Cerebellar cortex (tissue), 1 donor: ENCODE measurements around the gene TBC1D30.
"Not testable (repeated sequence)": the region's sequence is repeated elsewhere in the genome, so short reads cannot be mapped to it uniquely, and the experiment has no call there.

Experiments used
- DNase-seq: peaks from one replicate; pipeline ENCODE4 v3.0.0-alpha.2; 2015; ENCODE audit warnings: low spot score

Gene TBC1D30

GRCh38 chr12:64806593-64807460 lies 17.6 kb upstream of the TBC1D30 start:
- DNase-seq, result no peak

GRCh38 chr12:64808110-64808509 lies 16.3 kb upstream of the TBC1D30 start:
- no peak for DNase-seq

- no peak for DNase-seq
Measured at GRCh38 chr12:64810831-64811230, 13.6 kb upstream of the TBC1D30 start.

DNA sequence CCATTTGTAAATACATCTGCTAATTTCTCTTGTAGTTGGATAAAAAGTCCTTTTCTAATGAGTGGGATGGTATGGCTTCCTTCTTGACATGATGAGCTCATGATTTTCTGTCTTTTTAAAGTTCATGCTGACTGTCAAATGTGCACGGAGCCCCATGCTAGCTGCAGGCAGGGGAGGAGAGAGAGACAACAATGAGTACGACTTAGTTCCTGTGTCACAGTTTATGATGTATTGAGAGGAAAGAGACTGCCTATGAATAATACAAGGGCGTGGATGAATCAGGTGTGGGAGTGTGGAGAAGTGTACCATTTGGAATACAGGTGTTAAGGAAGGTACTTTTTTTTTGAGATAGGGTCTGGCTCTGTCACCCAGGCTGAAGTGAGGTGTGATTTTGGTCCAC lies 10.7 kb upstream of the TBC1D30 start:
- no peak for DNase-seq

DNA sequence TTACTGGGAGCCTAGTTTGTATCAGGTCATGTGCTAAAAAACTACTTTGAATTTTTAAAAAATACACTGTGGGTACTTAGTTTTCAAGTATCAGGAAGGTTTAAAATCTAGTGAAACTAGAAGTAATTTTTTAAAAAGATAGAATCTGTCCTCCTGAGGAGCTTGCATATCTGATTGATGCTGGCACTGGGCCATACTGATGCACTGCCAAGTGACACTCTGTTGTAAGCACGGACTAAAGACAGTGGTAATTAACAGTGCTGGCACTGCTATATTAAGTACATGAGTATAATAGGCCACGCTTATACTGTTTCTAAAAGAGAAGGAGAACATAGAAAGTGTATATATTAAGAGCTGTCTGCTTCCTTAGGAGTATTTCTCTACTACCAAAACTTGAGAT lies 10.0 kb upstream of the TBC1D30 start:
- DNase-seq, result no peak

- no peak for DNase-seq
Measured at GRCh38 chr12:64819816-64820402, 4.5 kb upstream of the TBC1D30 start.

DNA sequence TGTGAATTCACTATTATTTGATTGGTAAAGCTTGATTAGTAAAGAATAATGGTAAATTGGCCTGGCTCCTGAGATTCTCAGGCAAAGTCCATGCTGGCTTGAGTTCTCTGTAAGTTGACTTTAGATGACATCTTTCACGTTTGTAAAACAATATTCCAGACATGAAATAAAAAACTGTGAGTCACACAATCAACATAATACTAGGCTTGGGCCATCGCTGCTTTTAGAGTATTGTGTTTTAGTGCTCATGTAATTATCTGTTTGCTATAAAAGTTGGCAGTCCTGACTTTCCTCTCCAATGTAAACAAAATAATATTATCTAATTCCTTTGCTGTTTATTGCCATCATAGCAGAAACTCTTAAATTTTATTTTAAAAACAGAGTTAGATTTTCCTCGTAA lies 3.9 kb upstream of the TBC1D30 start:
- DNase-seq, result no peak

DNA sequence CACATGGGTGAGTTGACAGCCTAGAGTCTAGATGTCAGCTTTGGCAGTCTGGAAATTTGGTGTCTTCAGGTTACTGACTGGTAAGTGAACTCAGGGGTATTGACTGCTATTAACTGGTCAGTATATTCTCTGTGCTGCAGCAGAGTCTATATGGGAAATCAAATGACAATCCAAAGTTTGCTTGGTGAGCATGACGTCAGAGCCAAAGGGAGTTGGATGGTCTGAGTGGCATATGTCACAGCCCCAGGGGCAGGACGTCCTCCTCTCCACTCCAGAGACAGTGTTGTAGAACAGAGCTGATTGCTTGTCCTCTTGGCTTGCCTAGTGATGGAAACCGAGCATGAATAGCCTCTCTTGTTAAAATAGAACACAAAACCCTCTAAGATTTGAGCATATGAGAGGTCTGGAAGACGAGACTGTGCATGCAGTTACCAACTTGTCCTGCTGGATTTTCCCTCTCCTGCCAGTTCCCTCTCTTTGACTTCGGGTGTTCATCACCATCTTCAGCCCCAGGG lies 3.3 kb upstream of the TBC1D30 start:
- DNase-seq, result no peak

DNA sequence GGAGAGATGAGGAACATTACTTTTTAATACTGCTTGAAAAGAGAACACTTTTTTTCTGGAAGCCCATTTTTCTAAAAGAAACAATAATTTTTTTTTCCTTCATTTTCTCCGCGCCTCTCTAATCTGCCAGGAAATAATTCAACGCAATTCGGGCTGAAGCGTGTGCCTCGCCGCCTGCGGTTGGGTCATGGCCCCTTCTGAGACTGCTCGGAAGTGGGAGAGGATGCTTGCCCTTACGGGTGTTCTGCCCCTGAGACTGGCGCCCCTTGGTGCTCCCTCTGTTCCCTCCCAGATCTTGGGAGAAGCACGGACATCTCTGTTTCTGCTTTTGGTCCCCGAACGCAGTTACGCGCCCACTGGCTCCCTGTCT lies 332 bp upstream of the TBC1D30 start:
- DNase-seq, result no peak

DNA sequence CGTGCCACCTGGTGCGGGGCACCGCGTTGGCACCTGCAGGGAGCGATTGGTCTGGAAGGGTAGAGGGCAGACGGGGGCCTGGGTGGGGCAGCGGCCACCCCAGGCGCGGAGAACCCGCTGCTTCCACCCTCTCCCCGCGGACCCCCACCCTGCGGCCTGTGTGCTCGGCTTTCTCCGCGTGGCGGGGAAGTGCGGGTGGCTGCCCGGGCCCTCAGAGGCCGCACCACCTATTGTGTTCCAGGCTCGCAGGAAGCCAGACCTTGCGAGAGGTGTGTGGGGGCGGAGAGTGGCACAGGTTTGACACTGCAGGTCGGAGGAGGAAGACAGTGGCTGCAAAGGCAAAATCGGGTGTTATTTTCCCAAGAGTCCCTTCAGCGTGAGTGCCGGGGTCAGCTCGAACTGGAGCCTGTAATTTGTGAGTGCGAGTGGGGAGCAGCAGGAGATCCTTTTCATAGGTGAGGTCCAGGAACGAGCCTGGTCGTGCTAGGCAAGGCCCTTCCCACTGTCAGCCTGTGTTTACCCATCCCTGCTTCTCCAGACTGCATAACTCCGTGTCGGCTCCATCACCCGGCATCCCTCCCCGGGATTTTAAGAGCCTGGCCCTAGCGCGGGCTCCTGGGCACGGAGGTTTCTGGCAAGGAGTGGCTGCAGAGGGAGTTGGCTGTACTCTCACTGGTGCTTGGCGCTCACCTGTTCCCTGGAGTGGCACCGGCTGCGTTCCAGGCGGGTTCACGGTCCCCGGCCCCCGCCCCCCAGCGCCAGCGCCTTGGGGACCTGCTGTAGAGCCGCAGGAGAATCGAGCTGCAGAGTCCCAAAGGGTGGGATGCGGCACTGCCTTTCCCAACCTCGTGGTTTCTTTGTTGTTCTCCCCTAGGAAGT lies 935 bp downstream of the TBC1D30 start:
- DNase-seq, result peak; percentile 55

- DNase-seq, result peak; percentile 55
Measured at GRCh38 chr12:64826234-64826633, 1.8 kb downstream of the TBC1D30 start.

- no peak for DNase-seq
Measured at GRCh38 chr12:64828713-64829112, 4.3 kb downstream of the TBC1D30 start.

DNA sequence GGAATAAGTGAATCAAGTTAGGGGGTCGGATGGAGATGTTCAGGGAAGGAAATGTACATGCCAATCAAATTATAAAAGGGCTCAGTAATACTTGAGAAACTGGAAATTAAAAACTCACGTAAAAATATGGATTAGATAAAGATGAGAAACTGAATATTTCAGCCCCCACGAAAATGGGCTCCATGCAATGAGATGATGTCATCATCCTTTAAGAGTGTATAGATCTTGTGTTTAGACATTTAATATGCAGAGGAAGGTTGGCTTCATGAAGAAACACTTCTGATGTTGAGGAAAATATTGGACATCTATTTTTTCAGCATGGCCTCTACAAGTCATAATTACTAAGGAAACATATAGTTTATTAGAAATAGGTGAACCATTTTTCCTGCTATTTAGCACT lies 9.5 kb downstream of the TBC1D30 start:
- no peak for DNase-seq

DNA sequence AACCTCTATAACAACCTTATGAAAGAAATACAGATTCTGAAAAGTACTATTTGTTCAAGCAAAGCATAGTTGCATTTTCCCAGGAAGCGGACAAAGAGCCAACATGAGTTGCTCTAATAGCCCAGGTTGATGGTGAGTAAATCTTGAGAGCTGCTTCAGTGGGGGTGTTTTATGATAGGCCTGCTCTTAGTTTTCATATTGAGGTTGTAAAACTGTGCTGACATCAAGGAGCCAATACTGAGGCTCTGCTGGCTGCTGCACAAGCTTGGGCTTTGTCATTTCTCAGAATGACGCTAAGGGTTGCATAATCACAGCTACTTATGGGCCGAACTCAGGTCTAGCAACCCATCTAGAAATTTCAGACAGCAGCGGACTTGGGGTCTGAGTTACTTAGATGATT lies 11.5 kb downstream of the TBC1D30 start:
- DNase-seq, result no peak

GRCh38 chr12:64836856-64837255 lies 12.4 kb downstream of the TBC1D30 start:
- no peak for DNase-seq

- DNase-seq, result no peak
Measured at GRCh38 chr12:64837427-64837826, 13.0 kb downstream of the TBC1D30 start.

GRCh38 chr12:64840119-64840518 lies 15.7 kb downstream of the TBC1D30 start:
- DNase-seq, result no peak

DNA sequence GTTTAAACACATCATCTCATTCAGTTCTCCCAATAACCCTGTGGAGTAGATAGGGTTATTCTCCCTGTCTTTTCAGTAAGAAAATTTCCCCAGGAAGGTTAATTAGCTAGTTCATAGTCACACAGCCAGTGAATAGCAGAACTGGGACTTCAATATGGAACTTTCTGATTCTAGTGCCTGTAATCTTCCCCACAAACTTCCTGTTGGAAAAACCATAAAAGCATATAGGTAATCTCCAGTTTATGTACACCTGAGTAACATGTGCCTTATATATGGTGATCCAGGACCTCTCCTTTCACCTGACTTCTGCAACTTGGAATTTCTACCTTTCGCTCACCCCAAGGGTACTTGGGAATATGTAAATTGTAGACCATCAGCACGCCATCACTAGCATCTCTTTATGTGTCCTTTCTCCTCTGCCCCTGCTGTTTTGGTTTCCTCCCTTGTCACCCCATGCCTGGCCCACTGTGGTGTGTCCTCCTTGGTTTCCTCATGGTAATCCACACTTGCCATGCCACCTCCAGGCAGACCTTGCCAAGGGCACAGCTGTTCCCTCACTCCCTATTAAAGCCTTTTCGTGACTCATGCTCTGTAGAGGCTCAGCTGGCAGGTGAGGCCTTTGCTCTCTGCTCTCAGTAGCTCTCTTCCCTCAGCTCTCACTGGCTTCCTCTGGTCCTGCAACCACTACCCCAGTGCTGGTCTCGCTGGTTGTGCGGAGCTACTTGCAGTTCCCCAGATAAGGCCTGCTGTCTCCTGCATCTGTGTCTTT lies 16.7 kb downstream of the TBC1D30 start:
- no peak for DNase-seq

DNA sequence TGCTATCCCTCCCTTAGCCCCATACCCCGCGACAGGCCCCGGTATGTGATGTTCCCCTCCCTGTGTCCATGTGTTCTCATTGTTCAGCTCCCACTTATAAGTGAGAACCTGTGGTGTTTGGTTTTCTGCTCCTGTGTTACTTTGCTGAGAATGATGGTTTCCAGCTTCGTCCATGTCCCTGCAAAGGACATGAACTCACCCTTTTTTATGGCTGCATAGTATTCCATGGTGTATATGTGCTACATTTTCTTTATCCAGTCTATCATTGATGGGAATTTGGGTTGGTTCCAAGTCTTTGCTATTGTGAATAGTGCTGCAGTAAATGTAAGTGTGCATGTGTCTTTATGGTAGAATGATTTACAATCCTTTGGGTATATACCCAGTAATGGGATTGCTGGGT lies 24.0 kb downstream of the TBC1D30 start:
- DNase-seq, result not testable (repeated sequence)

GRCh38 chr12:64858882-64859605 lies 34.6 kb downstream of the TBC1D30 start:
- no peak for DNase-seq

DNA sequence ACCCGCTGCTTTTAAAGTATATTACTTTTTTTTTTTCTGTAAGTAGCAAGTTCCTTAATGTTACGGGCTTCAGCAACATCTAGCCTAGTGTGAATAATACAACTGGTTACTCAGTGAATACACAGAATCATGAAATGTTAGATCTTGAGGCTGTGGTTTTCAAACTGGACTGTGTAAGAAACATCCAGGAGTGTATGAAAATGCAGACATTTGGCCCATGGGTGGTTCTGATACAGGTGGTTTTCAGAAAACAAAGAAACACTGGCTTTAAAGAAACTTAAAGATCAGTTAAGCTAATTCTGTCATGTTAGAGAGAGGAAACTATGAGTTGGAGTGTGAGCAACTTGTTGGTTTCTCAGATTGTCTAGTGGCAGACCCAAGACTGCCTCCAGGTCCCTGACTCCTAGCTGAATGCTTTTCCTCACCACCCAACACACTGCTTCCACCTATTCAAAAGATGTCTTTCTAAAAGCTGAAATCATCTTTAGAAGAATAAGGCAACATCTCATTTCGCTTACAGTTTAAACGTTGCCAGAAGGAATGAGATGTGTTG lies 36.1 kb downstream of the TBC1D30 start:
- DNase-seq, result no peak
